ENCODE results near the gene SOX6.
"Not testable (repeated sequence)": the region's sequence is repeated elsewhere in the genome, so short reads cannot be mapped to it uniquely, and the experiment has no call there.

The SOX6 gene

GRCh38 chr11:15941206-15941770 lies 415.1 kb downstream of the SOX6 start:
- DNase-seq (ENCODE audit: extremely low read depth in 1 of 2, low read depth in 1 of 2) = peak in 1 of 2 donors; percentile 1

GRCh38 chr11:15940462-15941205 lies 415.7 kb downstream of the SOX6 start:
- DNase-seq (ENCODE audit: extremely low read depth in 1 of 2, low read depth in 1 of 2) = no peak

DNA sequence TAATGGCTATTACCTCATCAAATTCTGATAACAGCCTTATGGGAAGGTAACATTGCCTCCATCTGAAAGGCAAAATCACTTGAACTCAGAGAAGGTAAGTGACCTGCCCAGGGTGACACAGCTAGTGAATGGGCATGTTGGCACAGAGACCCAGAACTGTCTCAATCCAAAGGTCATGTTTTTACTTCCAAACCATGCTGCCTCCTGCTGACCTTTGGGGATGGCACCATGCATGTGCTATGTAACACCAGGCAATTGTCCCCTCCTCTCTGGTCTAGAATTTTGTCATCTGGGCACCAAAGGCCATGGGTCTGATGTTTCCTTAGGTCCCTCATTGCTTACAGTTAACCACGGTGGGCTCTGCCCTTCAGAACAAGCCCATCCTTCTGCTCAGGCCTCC lies 417.4 kb downstream of the SOX6 start:
- DNase-seq (ENCODE audit: extremely low read depth in 1 of 2, low read depth in 1 of 2) = no peak

DNA sequence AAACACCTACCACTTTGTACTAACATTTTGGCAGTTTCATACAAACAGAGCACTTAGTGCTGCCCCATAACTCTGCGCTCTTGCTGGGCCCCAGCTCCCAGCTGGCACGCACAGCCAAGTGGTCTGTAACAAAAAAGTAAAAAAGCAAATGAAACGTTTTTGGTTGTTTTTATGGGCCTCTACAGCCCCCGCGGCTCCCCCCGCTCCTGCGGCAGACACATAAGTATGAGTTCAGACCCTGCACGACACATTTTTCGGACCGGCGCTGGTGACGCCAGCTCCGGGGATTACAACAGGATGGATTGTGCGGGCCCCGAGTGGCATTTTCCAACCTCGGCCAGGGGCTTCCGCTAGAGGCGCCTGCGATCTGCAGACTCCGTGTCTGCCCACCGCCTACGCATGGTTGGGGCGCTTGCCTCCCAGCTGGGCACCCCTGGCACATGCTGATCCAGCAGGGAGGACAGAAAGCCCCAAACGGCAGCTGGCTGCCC lies 418.2 kb downstream of the SOX6 start:
- no peak for DNase-seq (ENCODE audit: extremely low read depth in 1 of 2, low read depth in 1 of 2)

- no peak for DNase-seq (ENCODE audit: extremely low read depth in 1 of 2, low read depth in 1 of 2)
Measured at GRCh38 chr11:15937601-15938120, 418.7 kb downstream of the SOX6 start.

DNA sequence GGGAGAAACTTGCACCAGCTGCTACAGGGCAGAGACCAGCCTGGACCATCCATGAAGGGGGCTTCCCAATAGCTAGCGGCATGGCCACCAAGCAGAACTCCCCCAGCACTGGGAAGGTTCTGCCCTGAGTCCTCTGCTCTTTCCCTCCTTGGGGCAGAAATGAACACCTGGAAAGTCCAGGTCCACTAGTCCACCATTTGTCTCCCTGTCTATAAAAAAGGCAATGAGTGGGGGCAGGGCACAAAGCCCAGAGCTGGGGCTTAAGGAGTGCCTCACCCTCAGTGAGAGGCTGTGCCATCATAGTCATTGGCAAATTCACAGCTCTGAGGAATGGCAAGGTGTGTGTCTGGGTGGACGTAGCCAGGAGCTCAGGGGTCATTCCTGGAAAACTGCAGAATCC lies 420.3 kb downstream of the SOX6 start:
- DNase-seq (ENCODE audit: extremely low read depth in 1 of 2, low read depth in 1 of 2) = no peak

- no peak for DNase-seq (ENCODE audit: extremely low read depth in 1 of 2, low read depth in 1 of 2)
Measured at GRCh38 chr11:15935373-15935772, 421.0 kb downstream of the SOX6 start.

- DNase-seq (ENCODE audit: extremely low read depth in 1 of 2, low read depth in 1 of 2) = no peak
Measured at GRCh38 chr11:15933886-15934625, 422.3 kb downstream of the SOX6 start.

- no peak for DNase-seq (ENCODE audit: extremely low read depth in 1 of 2, low read depth in 1 of 2)
Measured at GRCh38 chr11:15932417-15932816, 423.9 kb downstream of the SOX6 start.

DNA sequence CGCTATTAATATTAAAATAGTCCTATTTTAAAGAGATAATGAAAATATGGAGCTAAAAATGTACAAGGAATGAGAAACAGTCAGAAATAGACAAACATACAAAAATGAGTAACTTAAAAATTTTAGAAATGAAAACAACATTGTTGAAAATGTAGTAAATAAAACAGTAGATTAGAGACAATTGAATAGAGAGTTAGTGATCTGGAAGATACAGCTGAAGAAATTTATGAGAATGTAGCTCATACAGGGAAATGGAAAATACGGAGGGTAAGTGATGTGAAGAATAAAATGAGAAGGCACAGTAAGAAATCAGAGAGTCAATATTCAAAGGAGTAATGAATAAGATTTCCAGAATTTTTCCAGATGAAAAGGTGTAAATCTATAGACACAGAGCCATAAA lies 424.8 kb downstream of the SOX6 start:
- DNase-seq (ENCODE audit: extremely low read depth in 1 of 2, low read depth in 1 of 2) = no peak

DNA sequence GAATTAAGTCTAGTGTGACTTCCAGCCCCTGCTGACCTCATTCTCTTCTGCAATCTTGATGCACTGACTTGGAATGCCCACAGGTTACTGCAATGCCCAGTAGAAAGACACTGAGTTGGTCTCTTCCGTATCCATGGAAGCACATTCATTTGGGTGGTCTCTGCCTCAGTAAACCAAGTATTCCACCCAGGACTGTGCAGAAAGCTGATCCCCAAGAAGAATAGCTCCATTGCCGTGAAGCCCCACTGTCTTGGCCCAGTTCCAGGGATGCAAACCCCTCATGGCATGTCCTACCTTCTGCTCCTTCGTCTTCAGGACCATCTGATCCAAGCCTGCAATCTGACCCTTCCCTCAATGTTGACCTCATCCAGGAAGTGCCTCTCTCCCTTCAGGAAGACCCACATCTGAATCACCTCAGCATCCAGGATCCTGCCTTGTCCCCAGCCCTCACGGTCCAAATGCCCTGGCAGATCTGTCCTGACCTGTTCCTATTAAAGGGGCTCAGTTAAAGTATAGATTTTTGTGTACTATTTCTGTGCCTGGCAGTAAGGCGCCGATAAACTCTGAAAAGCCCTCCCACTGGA lies 425.8 kb downstream of the SOX6 start:
- DNase-seq (ENCODE audit: extremely low read depth in 1 of 2, low read depth in 1 of 2) = no peak

- no peak for DNase-seq (ENCODE audit: extremely low read depth in 1 of 2, low read depth in 1 of 2)
Measured at GRCh38 chr11:15929371-15929901, 426.9 kb downstream of the SOX6 start.

- no peak for DNase-seq (ENCODE audit: extremely low read depth in 1 of 2, low read depth in 1 of 2)
Measured at GRCh38 chr11:15927864-15928217, 428.5 kb downstream of the SOX6 start.

DNA sequence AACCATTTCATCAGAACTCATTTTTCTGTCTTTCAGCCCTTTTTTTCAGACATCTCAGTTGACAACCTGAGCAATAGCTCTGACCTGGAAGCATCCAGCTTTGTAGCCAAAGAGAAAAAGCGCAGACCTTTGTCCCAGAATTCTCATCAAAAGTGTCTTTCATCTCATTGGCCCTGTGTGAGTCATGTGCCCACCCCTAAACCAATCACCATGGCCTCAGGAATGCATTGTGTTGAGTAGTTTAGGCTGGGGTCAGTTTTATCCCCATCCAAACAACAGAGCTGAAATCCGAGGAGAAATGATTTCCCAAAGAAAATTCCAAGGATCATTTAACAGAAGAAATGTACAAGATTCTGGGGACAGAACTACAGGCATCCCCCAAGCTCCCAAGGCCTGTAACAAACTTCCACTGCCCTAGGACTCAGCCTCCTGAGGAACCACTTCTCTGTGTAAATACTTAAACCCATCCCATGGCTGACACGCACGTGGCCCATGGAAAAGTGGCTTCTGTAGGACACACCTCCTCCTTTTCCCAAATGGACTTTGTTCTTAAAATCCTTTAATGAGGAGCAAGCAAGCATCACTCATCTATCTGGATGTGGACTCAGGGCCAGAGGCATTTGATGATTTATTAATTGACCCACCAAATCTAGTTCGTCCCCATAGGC lies 429.0 kb downstream of the SOX6 start:
- DNase-seq (ENCODE audit: extremely low read depth in 1 of 2, low read depth in 1 of 2) = no peak

GRCh38 chr11:15926071-15926470 lies 430.3 kb downstream of the SOX6 start:
- DNase-seq (ENCODE audit: extremely low read depth in 1 of 2, low read depth in 1 of 2) = no peak

GRCh38 chr11:15923183-15923582 lies 433.2 kb downstream of the SOX6 start:
- DNase-seq (ENCODE audit: extremely low read depth in 1 of 2, low read depth in 1 of 2) = no peak

- DNase-seq (ENCODE audit: extremely low read depth in 1 of 2, low read depth in 1 of 2) = not testable (repeated sequence)
Measured at GRCh38 chr11:15922745-15923144, 433.6 kb downstream of the SOX6 start.

DNA sequence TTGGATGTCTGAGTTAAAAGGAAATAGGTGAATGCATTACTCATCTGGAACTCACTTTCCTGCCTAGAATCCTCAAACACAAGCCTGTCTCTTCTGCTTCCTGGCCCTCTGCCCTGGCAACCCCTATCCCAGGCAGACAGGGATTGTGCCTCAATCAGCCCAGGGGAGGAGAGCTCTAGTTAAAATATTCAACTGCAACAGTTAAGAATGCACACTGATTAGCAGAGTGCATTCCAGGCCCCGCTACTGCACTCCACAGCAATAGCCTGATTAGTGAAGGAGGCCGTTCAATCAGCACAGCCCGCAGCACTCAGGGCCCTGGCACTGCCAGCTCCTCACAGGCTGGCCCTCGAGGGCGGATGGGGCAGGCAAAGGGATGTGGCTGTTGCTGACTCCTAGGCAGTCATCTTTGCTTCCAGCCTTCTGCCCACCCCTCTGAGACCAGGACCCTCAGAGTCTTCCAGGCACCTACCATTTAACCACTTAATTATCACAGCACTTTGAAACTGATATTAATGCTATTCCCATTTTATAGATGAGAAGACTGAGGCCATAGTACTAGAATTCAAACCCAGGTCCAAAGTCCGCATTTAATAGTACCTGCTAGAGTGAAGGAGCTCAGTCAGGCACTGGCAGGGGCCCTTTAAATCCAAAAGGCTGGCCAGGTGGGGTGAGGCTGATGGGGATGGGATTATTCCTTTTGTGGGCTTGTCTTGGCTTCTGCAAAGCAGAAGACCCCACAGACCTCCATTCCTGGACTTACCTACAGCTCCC lies 435.3 kb downstream of the SOX6 start:
- no peak for DNase-seq (ENCODE audit: extremely low read depth in 1 of 2, low read depth in 1 of 2)

- no peak for DNase-seq (ENCODE audit: extremely low read depth in 1 of 2, low read depth in 1 of 2)
Measured at GRCh38 chr11:15918674-15919073, 437.7 kb downstream of the SOX6 start.

DNA sequence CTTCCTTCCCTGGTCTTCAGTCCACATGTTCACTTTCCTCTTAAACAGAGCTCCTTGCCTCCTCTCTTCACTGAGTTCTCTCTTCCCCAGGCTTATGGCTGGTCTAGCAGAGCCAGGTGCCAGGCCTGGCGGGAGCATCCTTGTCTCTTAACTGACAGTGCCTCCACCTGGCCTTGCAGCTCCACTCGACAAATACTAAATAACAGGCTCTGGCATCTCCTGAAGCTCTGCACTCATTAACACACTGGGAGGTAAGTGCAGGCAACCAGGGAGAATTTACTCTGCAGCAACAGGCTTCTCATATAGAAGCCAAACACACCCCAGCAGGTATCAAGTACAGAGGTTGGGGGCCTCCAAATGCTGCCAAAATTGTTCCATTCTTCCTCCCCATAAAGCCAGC lies 438.1 kb downstream of the SOX6 start:
- no peak for DNase-seq (ENCODE audit: extremely low read depth in 1 of 2, low read depth in 1 of 2)
